NCI-H1436 treated with DMSO at 0.1 percent for 48 hours (cell line): ENCODE measurements around the gene RARA.
A peak's percentile ranks its signal among the peaks of the same experiment; 100 is the strongest.

Experiments used
- DNase-seq: peaks from one replicate; lab custom pipeline; 2025; lab: John Stamatoyannopoulos, UW

Gene RARA

DNA sequence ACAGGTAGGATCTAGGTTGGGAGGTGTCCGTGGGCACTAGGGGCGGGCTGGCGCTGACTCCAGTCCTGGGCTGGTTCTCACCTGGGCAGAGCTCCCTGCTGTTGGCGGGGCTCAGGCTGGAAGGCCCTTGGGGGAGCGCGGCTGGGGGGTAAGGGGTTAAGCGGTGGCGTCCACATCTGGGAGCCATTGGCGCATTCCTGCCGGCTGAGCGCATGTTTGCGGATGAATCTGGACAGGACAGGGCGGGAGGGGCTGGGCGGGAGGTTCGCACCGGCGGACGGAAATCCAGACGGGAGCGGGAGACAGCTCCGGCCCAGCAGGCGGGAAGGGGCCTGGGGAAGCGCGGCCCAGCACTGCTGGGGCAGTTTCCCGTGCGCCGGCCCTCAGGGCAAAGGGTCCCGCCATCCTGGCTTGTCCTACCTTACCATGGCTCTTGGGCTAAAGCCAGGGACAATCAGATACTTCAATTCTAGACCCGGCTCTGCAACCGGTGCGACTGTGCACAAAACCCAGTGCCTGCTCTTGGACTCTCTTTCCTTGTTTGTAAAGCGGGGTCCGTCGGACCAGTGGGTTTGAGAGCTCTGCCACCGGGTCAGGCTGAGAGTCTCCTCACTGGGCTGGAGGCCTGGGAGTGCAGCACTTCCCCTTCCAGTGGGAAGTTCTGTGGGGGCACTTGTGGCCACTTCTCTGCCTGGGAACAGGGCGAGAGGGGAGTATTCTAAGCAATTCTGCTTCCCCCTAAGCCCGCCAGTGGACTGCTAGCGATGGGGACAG lies 7.8 kb downstream of the RARA start:
- no peak for DNase-seq

DNA sequence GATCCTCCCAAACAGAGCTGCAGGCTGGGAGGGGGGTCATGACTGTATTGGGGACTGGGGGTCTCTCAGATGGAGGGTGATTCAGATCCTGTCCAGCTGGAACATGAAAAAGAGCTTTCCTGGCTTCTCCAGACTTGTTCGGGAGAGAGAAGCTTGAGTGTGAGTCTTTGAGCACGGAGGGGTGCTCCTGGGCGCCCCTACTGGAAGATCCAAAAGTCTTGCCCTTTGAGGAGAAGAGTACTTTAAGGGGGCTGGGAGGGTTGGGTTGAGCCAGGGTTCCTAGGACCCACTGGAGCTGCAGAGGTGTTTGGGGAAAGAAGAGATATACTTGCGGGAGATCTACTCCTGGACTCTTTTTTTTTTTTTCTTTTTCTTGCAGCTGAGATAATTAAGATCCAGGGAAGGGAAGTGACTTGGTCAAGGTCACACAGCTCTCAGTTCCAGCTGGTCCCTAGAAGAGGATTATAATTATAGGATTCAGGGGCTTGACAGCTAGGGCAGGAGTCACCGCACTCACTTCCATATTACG lies 8.4 kb downstream of the RARA start:
- no peak for DNase-seq

DNA sequence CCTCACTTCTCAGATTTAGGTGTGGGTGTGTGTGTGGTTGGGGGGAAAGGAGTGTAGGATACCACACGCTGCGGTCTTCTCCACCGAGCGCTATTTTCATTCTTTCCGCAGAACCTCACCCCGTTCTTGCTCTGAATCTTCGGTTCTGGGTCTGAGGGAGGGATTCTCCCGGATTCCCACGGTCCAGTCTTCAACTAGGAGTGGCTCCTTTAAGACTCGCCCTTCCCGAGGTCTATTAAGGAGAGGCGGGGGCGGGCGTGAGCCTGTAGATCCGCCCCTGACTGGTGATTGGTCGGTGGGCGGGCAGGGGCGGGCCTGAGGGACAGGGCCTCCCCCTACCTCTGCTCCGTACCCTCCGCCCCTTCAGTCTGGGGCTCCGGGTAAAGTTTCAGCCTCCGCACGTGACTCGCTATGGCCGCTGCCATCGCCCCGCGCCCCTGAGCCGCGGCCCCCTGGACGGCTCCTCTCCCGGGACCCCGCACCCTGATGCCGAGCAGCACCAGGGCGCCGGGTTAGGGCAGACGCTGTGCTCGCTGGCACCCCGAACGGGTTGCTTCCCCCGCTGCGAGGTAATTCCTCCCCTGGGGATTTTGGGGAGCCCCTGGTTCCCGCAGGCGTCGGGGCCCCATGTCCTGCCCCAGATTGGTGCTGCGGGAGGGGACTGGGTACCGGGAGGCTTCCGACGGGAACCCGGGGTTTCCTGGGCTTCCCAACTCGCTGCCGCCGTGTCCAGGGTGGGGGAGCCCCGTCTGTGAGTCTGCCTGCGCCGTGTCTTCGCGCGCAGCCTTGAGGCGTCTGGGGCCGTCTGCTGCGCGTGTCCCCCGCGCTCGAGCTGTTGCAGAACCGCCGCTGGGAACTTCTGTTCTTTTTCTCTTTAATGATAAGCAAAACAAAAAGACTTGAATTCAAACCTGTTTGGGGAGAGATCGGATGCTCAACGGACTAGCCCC lies 9.2 kb downstream of the RARA start:
- DNase-seq = peak; percentile 85

DNA sequence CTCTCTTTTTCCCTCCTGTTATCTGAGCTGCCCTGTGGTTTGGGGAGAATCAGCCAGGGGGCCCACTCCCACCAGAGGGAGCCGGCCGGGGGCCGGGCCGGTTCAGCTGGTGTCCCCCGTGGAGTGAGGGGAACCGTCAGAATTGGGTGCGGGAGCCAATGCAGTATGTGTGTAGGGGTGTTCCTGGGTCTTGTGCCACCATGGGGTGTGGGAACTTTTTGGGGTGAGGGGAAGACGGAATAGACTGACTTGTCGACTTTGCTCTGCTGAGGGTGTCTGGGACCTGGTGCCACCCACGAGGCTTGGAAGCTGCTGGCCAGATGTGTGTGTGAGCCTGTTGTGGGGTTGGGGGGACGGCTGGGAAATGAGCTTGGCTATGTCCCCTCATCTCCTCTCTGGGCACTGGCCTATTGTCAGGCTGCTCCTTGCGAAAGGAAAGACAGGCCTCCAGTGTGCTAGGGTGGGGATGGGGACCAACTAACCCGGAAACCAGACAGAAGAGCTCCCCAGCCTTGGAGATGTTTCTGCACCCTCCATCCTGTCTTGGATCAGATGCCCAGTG lies 9.9 kb downstream of the RARA start:
- DNase-seq = no peak

DNA sequence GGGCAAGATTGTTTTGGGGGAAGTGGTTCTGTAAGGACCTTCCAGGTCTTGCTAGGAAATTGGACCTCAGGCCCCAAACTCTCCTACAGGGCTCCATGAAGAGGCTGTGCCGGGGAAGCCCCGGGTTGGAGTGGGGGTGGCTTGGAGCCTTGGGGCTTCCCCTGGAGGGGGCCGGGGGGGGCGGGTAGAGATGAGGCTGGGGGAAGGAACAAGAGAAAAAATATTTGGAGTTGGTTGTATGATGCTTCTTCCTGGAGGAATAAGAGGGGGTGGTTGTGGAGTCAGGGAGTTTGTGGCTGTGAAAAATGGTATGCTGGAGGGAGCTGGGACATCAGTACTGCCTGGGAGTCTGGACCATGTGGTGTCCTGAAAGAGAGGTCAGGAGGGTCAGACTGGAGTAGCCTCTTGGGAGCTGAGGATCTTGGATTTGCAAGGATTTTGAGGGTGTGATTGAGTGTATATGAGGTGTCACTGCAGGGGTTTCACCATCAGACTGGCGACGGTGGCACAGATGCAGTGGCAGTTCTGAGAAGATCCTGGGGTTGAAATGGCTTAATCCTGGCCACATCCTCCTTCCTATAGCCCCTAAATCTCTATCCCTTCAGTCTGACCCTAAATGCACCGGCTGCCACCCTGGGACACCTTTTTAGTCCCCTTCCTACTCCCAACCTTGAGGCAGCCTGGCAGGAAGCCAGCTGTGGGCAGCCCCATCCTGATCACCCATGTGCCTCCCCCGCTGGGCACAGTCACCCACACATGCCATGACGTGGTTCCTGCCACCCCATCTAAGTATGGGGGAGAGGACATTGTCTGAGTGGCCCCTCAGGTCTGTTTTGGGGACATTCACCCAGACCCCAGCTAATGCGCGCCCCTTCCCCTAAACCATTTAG lies 10.9 kb downstream of the RARA start:
- DNase-seq = no peak

DNA sequence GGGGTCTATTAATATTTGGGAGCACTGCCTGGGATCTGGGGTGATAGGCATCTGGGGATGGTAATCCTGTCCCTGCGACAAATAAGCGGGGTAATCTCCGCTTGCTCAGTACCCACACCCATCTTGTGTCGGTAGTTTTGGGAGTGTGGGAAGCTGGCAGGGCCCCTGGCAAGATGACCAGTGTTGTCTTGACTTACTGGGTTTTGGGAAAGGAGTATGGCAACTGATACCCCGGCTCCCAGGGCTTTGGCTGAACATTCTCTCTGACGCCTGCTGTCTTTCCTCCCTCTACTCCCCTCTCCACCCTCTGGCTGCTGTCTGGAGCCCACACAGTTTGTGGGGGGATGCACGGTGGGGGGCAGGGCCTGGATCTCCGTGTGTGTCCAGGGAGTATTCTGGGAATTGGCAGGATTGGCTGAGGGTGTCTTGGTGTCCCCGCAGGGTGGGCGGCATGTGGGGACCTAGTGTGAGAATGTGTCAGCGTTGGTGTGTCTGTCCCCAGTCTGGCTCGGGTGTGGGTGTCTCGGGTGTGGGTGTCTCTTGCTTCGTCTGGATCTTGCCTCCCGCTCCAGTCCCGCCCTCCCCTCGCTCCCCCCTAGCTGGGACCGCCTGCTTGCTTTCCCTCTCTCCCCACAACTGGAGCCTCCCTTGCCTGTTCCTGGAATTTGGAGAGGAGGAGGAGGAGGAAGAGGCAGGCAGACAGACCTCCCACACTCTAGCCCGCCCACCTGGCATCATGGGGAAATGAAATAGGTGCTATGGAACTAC lies 12.0 kb downstream of the RARA start:
- no peak for DNase-seq

DNA sequence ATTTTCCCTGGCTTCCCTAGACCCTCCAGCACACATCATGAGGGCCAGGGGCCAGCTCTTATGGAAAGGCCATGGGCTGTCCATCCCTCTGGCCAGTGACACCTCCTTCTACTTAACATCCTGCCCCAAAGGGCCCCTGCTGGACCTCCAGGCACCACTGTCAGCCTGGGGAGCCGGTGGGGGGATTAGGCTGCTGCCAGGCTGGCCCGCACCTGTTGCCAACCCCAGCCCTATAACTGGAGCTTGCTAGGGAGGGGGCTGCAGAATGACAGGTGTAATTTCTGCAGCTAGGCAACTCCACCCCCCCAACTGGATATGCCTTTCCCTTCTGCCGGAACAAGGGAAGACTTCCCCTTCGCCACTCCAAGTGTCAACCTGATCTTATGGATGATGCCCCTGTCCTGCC lies 12.5 kb downstream of the RARA start:
- DNase-seq = no peak

DNA sequence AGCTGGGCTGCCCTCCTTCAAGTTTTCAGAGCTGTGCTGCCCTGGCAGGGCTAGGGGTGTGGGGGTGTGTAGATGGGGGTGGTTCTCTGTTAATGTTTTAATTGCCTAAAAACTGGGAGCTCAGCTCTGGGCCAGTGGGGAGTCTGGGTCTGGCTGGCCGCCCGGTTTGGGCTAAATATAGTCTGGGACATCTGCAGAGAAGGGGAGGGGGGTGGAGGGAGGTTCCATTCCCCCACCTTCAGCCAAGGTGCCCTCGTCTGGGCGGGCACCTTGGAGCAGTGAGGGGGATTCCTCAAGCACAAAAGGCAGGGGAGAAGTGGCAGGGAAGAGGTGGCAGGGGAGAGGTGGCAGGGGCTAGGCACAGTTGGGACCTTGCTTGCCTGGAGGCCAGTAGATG lies 13.0 kb downstream of the RARA start:
- no peak for DNase-seq

DNA sequence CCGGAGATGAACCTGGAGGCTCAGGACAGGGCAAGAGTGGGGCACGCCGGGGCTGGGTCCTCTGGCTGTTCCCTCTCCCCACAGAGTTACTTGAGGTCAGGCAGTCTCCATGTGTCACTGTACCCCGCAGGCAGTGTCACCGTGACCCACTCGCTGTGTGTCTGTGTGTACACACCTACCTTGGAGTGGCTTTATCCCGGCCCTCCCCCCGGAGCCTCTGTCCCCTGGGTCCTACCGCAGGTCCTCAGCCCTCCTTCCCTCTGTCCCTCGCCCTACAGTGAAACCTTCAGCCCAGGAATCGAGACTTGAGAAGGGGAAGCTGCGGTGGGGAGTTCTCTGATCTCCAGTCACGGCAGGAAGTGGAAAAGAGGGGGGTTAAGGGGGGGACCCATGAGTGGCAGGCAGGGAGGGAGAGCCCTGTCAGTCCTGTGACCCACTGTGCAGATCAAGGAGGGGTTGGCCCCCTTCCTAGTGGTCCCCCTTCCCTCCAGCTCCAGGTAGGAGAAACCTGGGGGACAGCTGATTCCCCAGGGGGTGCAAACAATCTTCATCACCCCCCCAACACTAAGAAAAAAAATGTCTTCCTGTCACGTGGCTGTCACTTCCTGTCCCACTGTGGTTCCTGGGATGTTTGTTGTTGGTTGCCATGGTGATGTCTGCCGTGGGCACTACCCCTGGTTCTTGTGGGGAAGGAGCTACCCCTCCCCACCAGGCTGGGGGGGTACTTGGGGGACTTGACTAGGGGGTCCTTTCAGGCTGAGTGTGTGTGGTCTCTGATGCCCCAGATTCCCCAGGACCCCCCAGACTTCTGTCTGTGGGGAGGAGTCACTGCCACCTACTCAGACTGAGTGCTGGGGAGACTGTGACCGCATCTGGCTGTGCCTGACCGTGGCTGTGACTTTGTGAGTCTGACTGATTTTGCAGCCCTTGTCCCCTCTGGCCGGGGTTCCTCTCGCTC lies 13.7 kb downstream of the RARA start:
- DNase-seq = no peak

DNA sequence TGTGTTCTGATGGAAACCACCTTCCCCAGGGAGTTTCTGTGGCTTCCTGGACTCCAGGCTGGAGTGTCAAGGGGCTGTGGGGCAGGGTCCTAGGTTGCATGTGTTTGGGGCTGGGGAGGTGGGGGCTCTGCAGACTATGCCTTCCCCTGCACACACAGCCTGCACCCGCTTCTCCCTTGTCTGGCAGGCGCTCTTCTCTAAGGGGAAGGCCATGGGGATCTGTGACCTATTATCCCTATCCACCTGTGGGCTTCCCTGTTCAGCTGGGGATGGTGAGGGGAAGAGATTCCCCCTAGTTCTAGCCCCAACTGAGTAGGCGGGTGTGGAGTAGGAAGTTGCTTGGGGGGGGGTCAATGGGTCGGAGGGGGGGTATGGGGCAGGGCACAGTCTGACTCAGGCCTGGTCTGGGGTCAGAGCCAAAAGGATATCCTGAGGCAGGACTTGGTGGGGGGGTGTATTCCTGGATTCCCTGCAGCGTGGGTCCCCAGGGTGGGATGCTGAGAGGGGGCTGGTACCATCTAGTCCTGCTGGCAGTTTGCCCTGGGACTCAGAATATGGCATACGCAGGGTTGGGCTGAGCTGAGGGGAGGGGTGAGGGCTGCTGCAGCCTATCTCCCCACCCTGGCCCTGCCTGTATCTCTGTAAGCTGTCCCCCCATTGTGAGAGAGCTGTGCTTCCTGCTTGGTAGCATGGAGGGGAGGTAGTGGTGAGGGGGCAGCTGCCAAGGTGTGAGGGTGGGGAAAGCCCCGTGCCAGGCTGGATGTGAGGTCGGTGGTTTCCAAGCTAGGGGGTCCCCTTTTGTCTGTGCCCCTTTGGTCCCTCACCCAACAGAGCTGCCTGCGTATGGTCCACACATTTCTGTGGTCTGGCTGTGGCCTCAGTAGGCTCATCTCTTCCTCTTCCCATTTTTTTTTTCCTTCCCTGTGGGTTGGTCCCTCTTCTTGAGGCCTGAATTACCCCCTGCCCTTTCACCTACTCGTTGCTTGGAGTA lies 14.7 kb downstream of the RARA start:
- no peak for DNase-seq

DNA sequence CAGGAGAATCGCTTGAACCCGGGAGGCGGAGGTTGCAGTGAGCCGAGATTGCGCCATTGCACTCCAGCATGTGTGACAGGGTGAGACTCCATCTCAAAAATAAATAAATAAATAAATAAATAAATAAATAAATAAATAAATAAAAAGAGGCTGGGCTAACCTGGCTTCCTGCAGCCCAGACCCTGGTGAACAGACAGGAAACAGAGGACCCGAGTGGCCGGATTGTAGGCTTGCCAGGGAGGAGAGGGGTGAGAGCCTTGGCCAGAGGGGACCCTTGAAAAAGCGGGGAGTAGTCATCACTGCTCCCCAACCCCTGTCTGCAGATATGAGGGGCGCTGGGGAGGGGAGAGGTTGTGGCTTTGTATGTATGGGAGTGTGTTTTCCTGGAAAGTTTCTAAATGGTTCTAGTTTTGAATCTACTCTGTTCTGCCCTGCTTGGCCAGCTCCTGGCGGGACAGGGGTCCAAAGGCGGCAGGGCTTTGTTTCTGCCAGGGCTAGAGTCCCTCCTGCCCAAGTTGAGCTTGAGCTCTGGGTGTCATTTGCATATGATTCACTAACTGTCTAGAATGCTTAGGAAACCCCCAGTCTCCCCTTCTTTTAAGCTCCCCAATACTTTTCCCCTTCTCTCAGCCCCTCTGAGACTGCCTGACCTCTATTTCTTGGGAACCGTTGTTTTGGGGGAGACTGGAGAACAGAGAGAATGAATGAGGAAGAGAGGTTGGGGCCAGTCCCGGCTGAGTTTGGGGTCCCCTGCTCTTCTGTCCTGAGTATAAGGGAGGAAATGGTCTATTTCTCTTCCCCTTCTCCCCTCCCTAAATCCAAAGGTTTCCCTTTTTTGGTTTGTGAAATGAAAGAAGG lies 16.4 kb downstream of the RARA start:
- DNase-seq = no peak

DNA sequence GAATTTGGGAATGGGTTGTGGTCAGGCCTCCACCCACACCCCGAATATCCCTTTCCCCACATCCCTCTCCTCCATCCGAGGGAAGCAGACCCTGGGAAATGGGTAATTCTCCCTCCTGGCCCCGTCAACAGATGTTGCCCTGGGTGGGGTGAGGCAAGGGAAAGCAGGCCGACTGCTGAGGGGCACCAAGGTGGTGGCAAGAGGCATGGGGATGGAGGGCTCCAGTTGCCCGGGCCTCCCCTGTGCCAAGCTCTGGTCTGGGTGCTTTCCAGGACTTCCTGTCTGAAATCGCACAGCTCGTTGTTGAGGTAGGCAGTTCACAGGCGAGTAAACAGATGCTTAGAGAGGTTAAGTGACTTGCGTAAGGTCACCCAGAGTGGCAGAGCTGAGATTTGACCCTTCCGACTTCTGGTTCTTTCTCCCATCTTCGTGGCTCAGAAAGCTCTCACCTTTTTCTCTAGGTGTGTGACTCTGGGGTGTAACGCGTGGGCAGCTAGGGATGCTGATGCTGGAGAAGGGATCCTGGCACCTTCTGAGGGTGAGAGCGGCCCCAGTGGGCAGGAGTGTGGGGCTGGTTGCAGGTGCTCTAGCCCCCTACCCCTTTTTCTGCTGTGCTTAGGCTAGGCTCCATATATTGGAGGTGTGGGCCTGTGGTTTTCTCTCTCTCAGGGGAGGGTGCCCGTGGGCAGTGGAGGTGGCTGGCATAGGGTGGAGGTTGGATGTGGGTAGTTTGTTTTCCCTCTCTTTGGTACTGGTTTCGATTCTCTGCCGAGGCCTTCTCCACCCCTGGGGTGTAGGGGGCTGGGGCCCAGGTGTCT lies 17.2 kb downstream of the RARA start:
- DNase-seq = no peak

DNA sequence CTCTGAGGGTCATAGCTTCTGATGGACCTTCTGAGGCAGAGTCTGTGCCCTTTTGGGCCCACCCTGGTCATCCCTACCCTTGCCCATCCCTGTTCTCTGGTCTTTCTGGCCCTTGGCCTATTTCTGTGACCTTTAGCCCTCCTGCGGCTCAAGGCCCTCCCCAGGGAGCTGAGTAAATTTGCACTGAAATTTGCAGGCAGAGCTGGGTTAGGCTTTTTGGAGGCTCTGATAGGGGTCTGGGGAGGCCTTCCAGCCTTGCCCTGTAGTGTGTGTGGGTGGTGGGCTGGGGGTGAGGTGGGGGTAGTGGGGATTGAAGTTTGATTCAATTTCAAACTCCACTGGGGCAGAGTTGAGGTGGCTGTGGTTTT lies 17.8 kb downstream of the RARA start:
- DNase-seq = no peak

DNA sequence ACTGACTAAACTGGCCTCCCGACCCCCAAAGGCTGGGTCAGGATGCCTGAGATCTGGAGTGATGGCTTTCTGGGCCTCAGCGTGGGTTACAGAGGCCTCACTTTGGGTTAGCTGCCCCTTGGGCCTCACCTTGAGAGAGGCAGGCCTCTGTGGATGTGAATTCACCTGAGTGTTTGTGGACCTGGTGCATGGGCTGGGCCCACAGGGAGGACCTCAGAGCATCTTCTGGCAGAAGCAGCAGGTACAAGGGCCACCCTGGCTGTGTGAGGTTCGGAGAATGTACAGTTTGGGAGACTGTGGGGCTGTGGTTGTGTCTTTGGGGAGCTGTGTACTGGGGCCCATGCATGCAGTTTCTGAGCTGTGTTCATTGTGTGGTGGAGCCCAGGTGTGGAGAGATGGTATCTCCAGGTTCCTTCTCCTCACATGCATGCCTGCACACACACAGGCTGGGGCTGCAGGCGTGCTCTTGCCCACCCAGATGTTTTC lies 18.3 kb downstream of the RARA start:
- no peak for DNase-seq

DNA sequence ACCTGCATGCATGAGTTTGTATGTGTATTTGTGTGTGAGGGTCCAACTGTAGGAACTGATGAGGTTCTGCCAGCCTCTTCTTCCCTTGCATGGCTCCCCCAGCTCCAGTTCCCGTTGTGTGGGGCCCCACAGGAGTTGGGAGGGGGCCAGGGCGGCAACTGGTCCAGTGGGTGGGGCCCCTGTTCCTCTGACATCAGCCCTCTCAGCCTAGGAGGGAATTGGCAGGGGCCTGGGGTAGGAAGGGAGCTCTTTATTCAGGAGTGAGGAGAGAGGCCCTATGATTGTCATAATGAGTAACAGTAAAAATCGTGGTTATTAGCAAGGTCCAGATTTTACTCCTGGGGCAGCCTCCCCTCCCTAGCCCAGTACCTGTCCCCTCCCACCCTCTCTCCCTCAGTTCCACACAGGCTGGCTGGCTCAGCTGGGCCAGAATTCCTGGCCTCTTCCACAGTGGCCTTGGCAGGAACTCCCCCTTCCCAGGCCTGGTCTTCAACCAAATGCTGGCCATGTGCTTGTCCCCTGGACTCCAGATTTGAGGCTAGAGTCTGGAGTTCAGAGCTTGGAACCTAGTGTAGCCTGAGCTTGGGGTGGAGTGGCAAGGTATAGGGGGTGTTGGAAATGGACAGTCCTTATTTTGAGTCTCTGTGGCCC lies 18.9 kb downstream of the RARA start:
- DNase-seq = no peak

DNA sequence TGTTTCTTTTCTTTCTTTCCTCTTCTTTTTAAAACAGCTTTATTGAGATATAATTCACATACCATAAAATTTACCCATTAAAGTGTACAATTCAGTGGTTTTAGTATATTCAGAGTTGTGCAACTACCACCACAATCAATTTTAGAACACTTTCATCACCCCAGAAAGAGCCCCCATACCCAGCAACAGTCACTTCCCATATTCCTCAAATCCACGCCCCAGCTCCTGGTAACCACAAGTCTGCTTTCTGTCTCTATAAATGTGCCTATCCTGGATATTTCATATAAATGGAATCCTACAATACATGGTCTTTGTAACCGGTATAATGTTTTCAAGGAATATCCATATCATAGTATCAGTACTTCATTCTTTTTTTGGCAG lies 19.4 kb downstream of the RARA start:
- DNase-seq = no peak
